ENCODE results near the gene SLC35F3.

DNA sequence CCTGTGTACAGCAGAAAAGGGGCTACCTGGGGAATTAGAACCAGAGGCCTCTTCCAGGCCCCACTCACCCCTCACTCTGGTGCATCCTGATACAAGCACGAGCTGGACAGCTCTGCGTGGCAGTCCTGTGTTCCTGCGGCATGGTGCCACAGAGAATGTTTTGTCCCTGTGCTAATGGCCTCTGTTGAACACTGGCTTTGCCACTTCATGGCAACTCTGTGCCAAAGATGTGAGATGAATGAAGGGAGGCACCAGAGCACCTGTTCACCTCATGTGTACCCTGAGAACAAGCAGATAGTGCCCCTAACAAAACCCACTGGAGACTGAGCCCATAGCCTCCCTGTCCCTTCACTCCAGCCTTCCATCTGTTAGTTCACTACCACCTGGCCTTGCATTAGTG lies 269.5 kb downstream of the SLC35F3 start:
- TF ChIP-seq, protein P1, sequence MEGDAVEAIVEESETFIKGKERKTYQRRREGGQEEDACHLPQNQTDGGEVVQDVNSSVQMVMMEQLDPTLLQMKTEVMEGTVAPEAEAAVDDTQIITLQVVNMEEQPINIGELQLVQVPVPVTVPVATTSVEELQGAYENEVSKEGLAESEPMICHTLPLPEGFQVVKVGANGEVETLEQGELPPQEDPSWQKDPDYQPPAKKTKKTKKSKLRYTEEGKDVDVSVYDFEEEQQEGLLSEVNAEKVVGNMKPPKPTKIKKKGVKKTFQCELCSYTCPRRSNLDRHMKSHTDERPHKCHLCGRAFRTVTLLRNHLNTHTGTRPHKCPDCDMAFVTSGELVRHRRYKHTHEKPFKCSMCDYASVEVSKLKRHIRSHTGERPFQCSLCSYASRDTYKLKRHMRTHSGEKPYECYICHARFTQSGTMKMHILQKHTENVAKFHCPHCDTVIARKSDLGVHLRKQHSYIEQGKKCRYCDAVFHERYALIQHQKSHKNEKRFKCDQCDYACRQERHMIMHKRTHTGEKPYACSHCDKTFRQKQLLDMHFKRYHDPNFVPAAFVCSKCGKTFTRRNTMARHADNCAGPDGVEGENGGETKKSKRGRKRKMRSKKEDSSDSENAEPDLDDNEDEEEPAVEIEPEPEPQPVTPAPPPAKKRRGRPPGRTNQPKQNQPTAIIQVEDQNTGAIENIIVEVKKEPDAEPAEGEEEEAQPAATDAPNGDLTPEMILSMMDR (IDR thresholded peaks at IDR 0.05), result no peak
- no peak for TF ChIP-seq POLR2A (IDR thresholded peaks at IDR 0.05)

Data from adrenal gland (tissue), 5 donors.